NB4 (cell line): Measurements from ENCODE around the gene DCAF11.

Experiments
- CTCF ChIP-seq: IDR thresholded peaks from one replicate; pipeline ENCODE4 v1.5.1; 2012; ENCODE audit warnings: low read depth, low read length
- POLR2A ChIP-seq: IDR thresholded peaks from 2 replicates; pipeline ENCODE4 v1.6.1; 2011; ENCODE audit warnings: mild to moderate bottlenecking; ENCODE audit not compliant: insufficient read length; ENCODE audit errors: extremely low read depth

GRCh38 chr14:24157331-24157730 lies 42.8 kb downstream of the DCAF11 start:
- TF ChIP-seq CTCF (no peak), POLR2A (no peak)
